Fibroblast of lung (primary cell): Measurements from ENCODE around the gene CD302. TPM values are rescaled to one million over a fixed set of nuclear protein-coding genes. Genes with fewer than 3 reads are reported as not detected.
"Not testable (repeated sequence)": the region's sequence is repeated elsewhere in the genome, so short reads cannot be mapped to it uniquely, and the experiment has no call there.

Experiments
- DNase-seq, 2 donors: peaks; one replicate each; pipeline versions ENCODE4 v3.0.0 to v3.0.0-alpha.2; 2010; ENCODE audit warnings: low read depth in 2 of 2
- H2AFZ ChIP-seq: 2 replicates; pipeline ENCODE4 v1.5.1; 2012; ENCODE audit warnings: low read length, control low read depth, inconsistent platforms
- H3K27ac ChIP-seq: 2 replicates; pipeline ENCODE4 v1.5.1; 2011; ENCODE audit warnings: low read length, control low read depth; ENCODE audit not compliant: insufficient read depth
- H3K27me3 ChIP-seq: 2 replicates; pipeline ENCODE4 v1.5.1; 2011; ENCODE audit warnings: mild to moderate bottlenecking, low read length; ENCODE audit not compliant: control insufficient read depth, insufficient read depth
- H3K36me3 ChIP-seq: 2 replicates; pipeline ENCODE4 v1.5.1; 2011; ENCODE audit warnings: low read length; ENCODE audit not compliant: control insufficient read depth, insufficient read depth
- H3K4me1 ChIP-seq: 2 replicates; pipeline ENCODE4 v1.5.1; 2011; ENCODE audit warnings: low read length; ENCODE audit not compliant: control insufficient read depth, insufficient read depth; ENCODE audit errors: extremely low read depth
- H3K4me2 ChIP-seq: 2 replicates; pipeline ENCODE4 v1.5.1; 2011; ENCODE audit warnings: low read length, control low read depth; ENCODE audit not compliant: insufficient read depth; ENCODE audit errors: extremely low read depth
- H3K4me3 ChIP-seq, 4 experiments: fragments of 200-600 bp in 1 of 4; sonication (generic) in 1 of 4; replicated peaks in 1 of 4; 2 replicates each; pipeline ENCODE4 v1.5.1; 2011 to 2016; ENCODE audit warnings: low read length in 4 of 4, low read depth in 3 of 4, mild to moderate bottlenecking in 3 of 4, control low read depth in 2 of 4, inconsistent platforms in 1 of 4, mixed read lengths in 1 of 4; ENCODE audit not compliant: insufficient read depth in 1 of 4; ENCODE audit errors: control extremely low read depth in 1 of 4
- H3K79me2 ChIP-seq: 2 replicates; pipeline ENCODE4 v1.5.1; 2012; ENCODE audit warnings: mild to moderate bottlenecking, low read length, inconsistent platforms; ENCODE audit not compliant: control insufficient read depth, insufficient read depth
- H3K9ac ChIP-seq: 2 replicates; pipeline ENCODE4 v1.5.1; 2011; ENCODE audit warnings: mild to moderate bottlenecking, low read length, control low read depth; ENCODE audit not compliant: insufficient read depth
- H3K9me3 ChIP-seq: 2 replicates; pipeline ENCODE4 v1.5.1; 2012; ENCODE audit warnings: low read depth, low read length; ENCODE audit not compliant: control insufficient read depth, insufficient read depth
- H4K20me1 ChIP-seq: 2 replicates; pipeline ENCODE4 v1.5.1; 2011; ENCODE audit warnings: low read length; ENCODE audit not compliant: control insufficient read depth, insufficient read depth; ENCODE audit errors: extremely low read depth
- CTCF ChIP-seq, 2 donors: IDR thresholded peaks in 1 of 2; conservative IDR thresholded peaks in 1 of 2; 1 replicate in 1 of 2; 2 replicates in 1 of 2; pipeline ENCODE4 v1.5.1; 2011 to 2012; ENCODE audit warnings: low read length in 2 of 2, control low read depth in 1 of 2, inconsistent platforms in 1 of 2, low read depth in 1 of 2, mild to moderate bottlenecking in 1 of 2
- EZH2 ChIP-seq: IDR thresholded peaks from 2 replicates; pipeline ENCODE4 v1.5.1; 2012; ENCODE audit warnings: low read length, control low read depth, mild to moderate bottlenecking; ENCODE audit errors: missing control alignments
- polyA plus RNA-seq, 2 donors: library from polyadenylated mRNA; depleted of rRNA in 1 of 2; stranded (reverse) in 1 of 2; unstranded in 1 of 2; fragments of >200 nt; gene quantifications; 2 replicates each; pipeline ENCODE4 v1.2.1, GENCODE V29; 2011 to 2012; ENCODE audit warnings: missing spikeins in 1 of 2
- total RNA-seq: library from RNA; depleted of rRNA; stranded (reverse); fragments of >200 nt; gene quantifications from 2 replicates; pipeline ENCODE4 v1.2.1, GENCODE V29; 2014

Gene CD302
- total and polyA plus RNA-seq, 2 donors (not counting 1 experiment from before 2014, with no cell fraction given) = 9.4 to 19.1 TPM

GRCh38 chr2:159735648-159736047 lies 62.4 kb downstream of the CD302 start:
- Histone ChIP-seq H2AFZ (no peak overlapping the region), H3K27me3 (no peaks in the 10 kb centered on the region), H3K9ac (no peak overlapping the region), H3K27ac (no peak overlapping the region), H3K9me3 (no peaks in the 10 kb centered on the region), H3K4me2 (no peak overlapping the region), H3K79me2 (peaks cover 85% of the 10 kb centered on the region), H4K20me1 (peaks cover 1% of the 10 kb centered on the region), H3K4me3 (no peak overlapping the region), H3K4me1 (peaks cover 2% of the 10 kb centered on the region), H3K36me3 (peaks cover 13% of the 10 kb centered on the region)
- DNase-seq = no peak
- no peak for TF ChIP-seq CTCF (conservative IDR thresholded peaks at IDR 0.05 in 1 of 2, IDR thresholded peaks at IDR 0.05 in 1 of 2; ENCODE audit: low read depth in 1 of 2, low read length in 2 of 2)
- TF ChIP-seq EZH2 = no peak

GRCh38 chr2:159728629-159729028 lies 69.4 kb downstream of the CD302 start:
- H3K36me3 ChIP-seq = peaks cover 1% of the 10 kb centered on the region
- TF ChIP-seq EZH2 = no peak
- TF ChIP-seq CTCF (conservative IDR thresholded peaks at IDR 0.05 in 1 of 2, IDR thresholded peaks at IDR 0.05 in 1 of 2; ENCODE audit: low read depth in 1 of 2, low read length in 2 of 2) = no peak
- H3K4me1 ChIP-seq = no peaks in the 10 kb centered on the region
- H4K20me1 ChIP-seq = peaks cover 14% of the 10 kb centered on the region
- no peak overlapping the region for H3K4me3 ChIP-seq
- H3K9me3 ChIP-seq = no peaks in the 10 kb centered on the region
- H2AFZ ChIP-seq = no peak overlapping the region
- DNase-seq = no peak
- no peak overlapping the region for H3K9ac ChIP-seq
- H3K4me2 ChIP-seq = no peak overlapping the region
- H3K27ac ChIP-seq = no peak overlapping the region
- H3K79me2 ChIP-seq = peaks cover 87% of the 10 kb centered on the region
- H3K27me3 ChIP-seq = no peaks in the 10 kb centered on the region

- Histone ChIP-seq H3K9ac (no peak overlapping the region), H3K27ac (no peak overlapping the region), H3K4me3 (no peak overlapping the region), H2AFZ (no peak overlapping the region), H4K20me1 (peaks cover 21% of the 10 kb centered on the region), H3K4me1 (no peaks in the 10 kb centered on the region), H3K36me3 (peaks cover 4% of the 10 kb centered on the region), H3K79me2 (peaks cover 100% of the 10 kb centered on the region), H3K4me2 (no peak overlapping the region), H3K27me3 (no peaks in the 10 kb centered on the region), H3K9me3 (no peaks in the 10 kb centered on the region)
- TF ChIP-seq EZH2 (no peak), CTCF (conservative IDR thresholded peaks at IDR 0.05 in 1 of 2, IDR thresholded peaks at IDR 0.05 in 1 of 2; ENCODE audit: low read depth in 1 of 2, low read length in 2 of 2) (no peak)
- DNase-seq = no peak
Measured at GRCh38 chr2:159725713-159726112, 72.3 kb downstream of the CD302 start.

- H3K4me1 ChIP-seq, H2AFZ ChIP-seq, DNase-seq, H3K9me3 ChIP-seq, H3K4me3 ChIP-seq, H3K9ac ChIP-seq, H3K27me3 ChIP-seq, H3K27ac ChIP-seq, H3K4me2 ChIP-seq, H3K36me3 ChIP-seq: not testable (repeated sequence)
- peaks cover 100% of the 10 kb centered on the region for H3K79me2 ChIP-seq
- peaks cover 21% of the 10 kb centered on the region for H4K20me1 ChIP-seq
Measured at GRCh38 chr2:159724795-159725572, 73.0 kb downstream of the CD302 start.
